B cell (primary cell): ENCODE measurements around the gene SPEG. TPM values are rescaled to one million over a fixed set of nuclear protein-coding genes. Genes with fewer than 3 reads are reported as not detected.

Experiments
- ATAC-seq: fragments of 200-7000 bp; cut with Tn5 transposase; one replicate; pipeline ENCODE4 v1.10.0; 2021; ENCODE audit warnings: low read depth, mild to moderate bottlenecking, moderate number of reproducible peaks, moderate library complexity
- CTCF ChIA-PET: fragments of 350-600 bp; sonication (Branson Sonifier 250); formaldehyde crosslinking; loops from one replicate; lab custom pipeline; 2021; ENCODE audit warnings: antibody characterized with exemption, inconsistent platforms; lab: Charles Lee
- POLR2A ChIA-PET: fragments of 350-600 bp; sonication (Branson Sonifier 250); formaldehyde crosslinking; loops from one replicate; lab custom pipeline; 2021; ENCODE audit warnings: antibody characterized with exemption; lab: Charles Lee
- DNase-seq: peaks from one replicate; pipeline ENCODE4 v3.0.0; 2013
- H2AFZ ChIP-seq: 2 replicates; pipeline ENCODE4 v1.6.1; 2012; ENCODE audit warnings: mild to moderate bottlenecking, low read depth, low read length; ENCODE audit not compliant: insufficient read depth, poor library complexity, severe bottlenecking
- H3K27ac ChIP-seq, 2 donors: 1 replicate in 1 of 2; 2 replicates in 1 of 2; pipeline ENCODE4 v1.5.1; 2012 to 2013; ENCODE audit warnings: low read length in 2 of 2, mild to moderate bottlenecking in 2 of 2, moderate library complexity in 1 of 2
- H3K27me3 ChIP-seq, 4 experiments: fragments of 200-600 bp in 1 of 4; sonication (generic) in 1 of 4; replicated peaks in 1 of 4; 1 replicate in 2 of 4; 2 replicates in 2 of 4; pipeline versions ENCODE4 v1.6.1 to v1.7.0; 2013 to 2016; ENCODE audit warnings: low read length in 3 of 4, mild to moderate bottlenecking in 2 of 4, mixed read lengths in 1 of 4, moderate library complexity in 1 of 4; ENCODE audit not compliant: insufficient read depth in 4 of 4, control insufficient read depth in 3 of 4; ENCODE audit errors: control extremely low read depth in 1 of 4
- H3K36me3 ChIP-seq, 2 experiments: replicated peaks in 1 of 2; 1 replicate in 1 of 2; 2 replicates in 1 of 2; pipeline versions ENCODE4 v1.6.1 to v1.7.1; 2013; ENCODE audit warnings: low read length in 1 of 2; ENCODE audit not compliant: insufficient read depth in 2 of 2, control insufficient read depth in 1 of 2; ENCODE audit errors: control extremely low read depth in 1 of 2, extremely low read depth in 1 of 2
- H3K4me1 ChIP-seq, 2 donors: fragments of 200-600 bp in 1 of 2; sonication (generic) in 1 of 2; 1 replicate in 1 of 2; 2 replicates in 1 of 2; pipeline versions ENCODE4 v1.5.1 to v1.6.1; 2013 to 2017; ENCODE audit warnings: low read length in 2 of 2; ENCODE audit not compliant: control insufficient read depth in 2 of 2, insufficient read depth in 2 of 2
- H3K4me2 ChIP-seq: replicated peaks from 2 replicates; pipeline ENCODE3; 2012; ENCODE audit warnings: mild to moderate bottlenecking, low read depth, low read length; ENCODE audit not compliant: poor library complexity, severe bottlenecking
- H3K4me3 ChIP-seq, 5 experiments: fragments of 200-600 bp in 1 of 5; sonication (generic) in 1 of 5; 1 replicate in 3 of 5; 2 replicates in 2 of 5; pipeline versions ENCODE4 v1.5.1 to v1.7.0; 2011 to 2016; ENCODE audit warnings: low read length in 4 of 5, mild to moderate bottlenecking in 4 of 5, low read depth in 2 of 5, control low read depth in 1 of 5, moderate library complexity in 1 of 5; ENCODE audit not compliant: insufficient read depth in 1 of 5; ENCODE audit errors: control extremely low read depth in 1 of 5, extremely low read depth in 1 of 5
- H3K79me2 ChIP-seq: fragments of 200-600 bp; sonication (generic); one replicate; pipeline ENCODE4 v1.6.0; 2016; ENCODE audit warnings: low read length; ENCODE audit not compliant: control insufficient read depth, insufficient read depth
- H3K9ac ChIP-seq: fragments of 200-600 bp; sonication (generic); 2 replicates; pipeline ENCODE4 v1.6.1; 2017; ENCODE audit warnings: mild to moderate bottlenecking, low read length, moderate library complexity
- H3K9me3 ChIP-seq, 3 donors: one replicate each; pipeline versions ENCODE4 v1.6.1 to v1.7.1; 2013; ENCODE audit warnings: low read length in 2 of 3; ENCODE audit not compliant: control insufficient read depth in 2 of 3, insufficient read depth in 1 of 3; ENCODE audit errors: control extremely low read depth in 1 of 3
- H4K20me1 ChIP-seq: 2 replicates; pipeline ENCODE4 v1.6.0; 2012; ENCODE audit warnings: mild to moderate bottlenecking, low read length; ENCODE audit not compliant: insufficient read depth, control insufficient read depth, poor library complexity, severe bottlenecking
- H3K27ac Mint-ChIP-seq: one replicate; pipeline ENCODE4 v1.8.0; 2021; ENCODE audit warnings: mixed read lengths
- H3K27me3 Mint-ChIP-seq: one replicate; pipeline ENCODE4 v1.8.0; 2021; ENCODE audit warnings: mixed read lengths
- H3K4me1 Mint-ChIP-seq: one replicate; pipeline ENCODE4 v1.8.0; 2021; ENCODE audit warnings: mixed read lengths
- H3K4me3 Mint-ChIP-seq: one replicate; pipeline ENCODE4 v1.8.0; 2021; ENCODE audit warnings: mixed read lengths
- H3K9me3 Mint-ChIP-seq: one replicate; pipeline ENCODE4 v1.8.0; 2022; ENCODE audit warnings: mixed read lengths; ENCODE audit not compliant: insufficient read depth
- EZH2 ChIP-seq: IDR thresholded peaks from 2 replicates; pipeline ENCODE4 v1.6.1; 2012; ENCODE audit warnings: borderline replicate concordance, low read depth, mild to moderate bottlenecking, moderate library complexity, low read length; ENCODE audit not compliant: insufficient read depth, poor library complexity, severe bottlenecking
- WGBS: methylation state at CpG from one replicate; pipeline ENCODE4 v1.1.5; 2013; ENCODE audit warnings: missing lambda C conversion rate; ENCODE audit not compliant: insufficient coverage; 5-methylcytosine and 5-hydroxymethylcytosine counted together
- intact Hi-C: fragments of 100-400 bp; cut with micrococcal nuclease; formaldehyde crosslinking; loops from one replicate; pipeline ENCODE4 v1.10.0; 2022
- polyA plus RNA-seq: library from polyadenylated mRNA; depleted of rRNA; stranded (reverse); fragments of >200 nt; gene quantifications from 2 replicates; pipeline ENCODE4 v1.2.3, GENCODE V29; 2012
- total RNA-seq, 2 donors: library from RNA; stranded (reverse); fragments of 120-200 nt in 1 of 2; gene quantifications; 1 replicate in 1 of 2; 2 replicates in 1 of 2; pipeline versions ENCODE4 v1.2.3 to v1.2.4, GENCODE V29; 2013 to 2022
- TF ChIP-seq, protein P1 (sequence below): fragments of 200-600 bp; IDR thresholded peaks from one replicate; pipeline ENCODE4 v1.8.0; 2022; ENCODE audit warnings: antibody characterized with exemption, mild to moderate bottlenecking

Gene SPEG
- total and polyA plus RNA-seq, 2 donors (not counting 1 experiment from before 2014, with no cell fraction given): 0.03 to 0.74 TPM

GRCh38 chr2:219387306-219388120 is 47.1 kb upstream of the SPEG start, which contains the start of gene DNPEP:
Gene DNPEP (minus strand): TSS chr2:219387912. CDS start chr2:219387794, 118 bp downstream.
- peak within 1 kb of the TSS; percentile 92 for H3K4me2 ChIP-seq
- peak; percentile 58 for ATAC-seq
- Mint-ChIP-seq H3K4me1 (peaks cover 13% of the 10 kb centered on the region), H3K27me3 (no peaks in the 10 kb centered on the region), H3K4me3 (peak within 1 kb of the TSS; percentile 95), H3K9me3 (no peaks in the 10 kb centered on the region), H3K27ac (peak within 1 kb of the TSS; percentile 93)
- POLR2A ChIA-PET: interaction anchor here (0.6 to 2.6 kb wide), 14 partner anchors 15 to 1161 kb away, joined by 3 to 12 read pairs (median 4); partner anchors contain the start of genes CNPPD1, DNAJB2, GLB1L and GMPPA
- peak within 1 kb of the TSS; percentile 90 for H3K9ac ChIP-seq
- no peaks in the 10 kb centered on the region for H3K9me3 ChIP-seq
- WGBS: under 1% methylated on average over 63 of the region's 76 CpGs
- no peaks in the 10 kb centered on the region for H4K20me1 ChIP-seq
- peak within 1 kb of the TSS; percentile 97 for H3K27ac ChIP-seq
- intact Hi-C loops: loop anchor here (1.0 to 5.0 kb wide), 14 partner anchors 90 to 1170 kb away; partner anchors contain the start of genes ANKZF1, ARPC2, ATG9A and BCS1L
- DNase-seq: peak; percentile 94
- no peak for TF ChIP-seq EZH2
- TF ChIP-seq, protein P1, sequence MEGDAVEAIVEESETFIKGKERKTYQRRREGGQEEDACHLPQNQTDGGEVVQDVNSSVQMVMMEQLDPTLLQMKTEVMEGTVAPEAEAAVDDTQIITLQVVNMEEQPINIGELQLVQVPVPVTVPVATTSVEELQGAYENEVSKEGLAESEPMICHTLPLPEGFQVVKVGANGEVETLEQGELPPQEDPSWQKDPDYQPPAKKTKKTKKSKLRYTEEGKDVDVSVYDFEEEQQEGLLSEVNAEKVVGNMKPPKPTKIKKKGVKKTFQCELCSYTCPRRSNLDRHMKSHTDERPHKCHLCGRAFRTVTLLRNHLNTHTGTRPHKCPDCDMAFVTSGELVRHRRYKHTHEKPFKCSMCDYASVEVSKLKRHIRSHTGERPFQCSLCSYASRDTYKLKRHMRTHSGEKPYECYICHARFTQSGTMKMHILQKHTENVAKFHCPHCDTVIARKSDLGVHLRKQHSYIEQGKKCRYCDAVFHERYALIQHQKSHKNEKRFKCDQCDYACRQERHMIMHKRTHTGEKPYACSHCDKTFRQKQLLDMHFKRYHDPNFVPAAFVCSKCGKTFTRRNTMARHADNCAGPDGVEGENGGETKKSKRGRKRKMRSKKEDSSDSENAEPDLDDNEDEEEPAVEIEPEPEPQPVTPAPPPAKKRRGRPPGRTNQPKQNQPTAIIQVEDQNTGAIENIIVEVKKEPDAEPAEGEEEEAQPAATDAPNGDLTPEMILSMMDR: no peak
- no peaks in the 10 kb centered on the region for H3K27me3 ChIP-seq
- peak within 1 kb of the TSS; percentile 39 to 95 (median 86) for H3K4me3 ChIP-seq
- CTCF ChIA-PET: interaction anchor here (0.8 to 6.0 kb wide), 14 partner anchors 11 to 677 kb away, joined by 3 to 32 read pairs (median 4); partner anchors contain the start of genes DNAJB2, GLB1L, STK16 and ZFAND2B
- peak within 1 kb of the TSS; percentile 92 for H2AFZ ChIP-seq
- peaks cover 0 to 36% of the 10 kb centered on the region in 2 experiments for H3K36me3 ChIP-seq
- peaks cover 19% of the 10 kb centered on the region for H3K79me2 ChIP-seq
- peaks cover 15 to 18% of the 10 kb centered on the region in 2 donors for H3K4me1 ChIP-seq
